Natural killer cell (primary cell): Measurements from ENCODE around the gene ZCCHC4. TPM values are rescaled to one million over a fixed set of nuclear protein-coding genes. Genes with fewer than 3 reads are reported as not detected.

Experiments used
- ATAC-seq, 3 donors: fragments of 150-1000 bp in 2 of 3; fragments of 200-7000 bp in 1 of 3; cut with Tn5 transposase; 1 replicate in 1 of 3; 2 replicates in 2 of 3; pipeline ENCODE4 v1.10.0; 2021; ENCODE audit warnings: mild to moderate bottlenecking in 2 of 3, moderate library complexity in 2 of 3
- DNase-seq, 2 donors: peaks; one replicate each; pipeline versions ENCODE4 v3.0.0 to v3.0.0-alpha.2; 2013 to 2021; ENCODE audit warnings: mixed read lengths in 1 of 2
- H3K27ac ChIP-seq: one replicate; pipeline ENCODE4 v1.5.1; 2013; ENCODE audit warnings: mild to moderate bottlenecking, low read length
- H3K27me3 ChIP-seq: one replicate; pipeline ENCODE4 v1.6.1; 2013; ENCODE audit warnings: low read length; ENCODE audit not compliant: control insufficient read depth, insufficient read depth
- H3K36me3 ChIP-seq: one replicate; pipeline ENCODE4 v1.6.1; 2013; ENCODE audit warnings: low read length; ENCODE audit not compliant: control insufficient read depth, insufficient read depth
- H3K4me1 ChIP-seq: one replicate; pipeline ENCODE4 v1.6.1; 2013; ENCODE audit warnings: low read length; ENCODE audit not compliant: control insufficient read depth, insufficient read depth
- H3K4me3 ChIP-seq: one replicate; pipeline ENCODE4 v1.5.1; 2013; ENCODE audit warnings: low read length
- H3K9me3 ChIP-seq: one replicate; pipeline ENCODE4 v1.6.1; 2013; ENCODE audit warnings: low read length; ENCODE audit not compliant: control insufficient read depth, insufficient read depth
- H3K27ac Mint-ChIP-seq, 2 donors: one replicate each; pipeline ENCODE4 v1.8.0; 2022; ENCODE audit warnings: mild to moderate bottlenecking in 2 of 2, mixed read lengths in 2 of 2, moderate library complexity in 1 of 2
- H3K27me3 Mint-ChIP-seq, 2 donors: one replicate each; pipeline ENCODE4 v1.8.0; 2022; ENCODE audit warnings: low read depth in 2 of 2, mixed read lengths in 2 of 2
- H3K36me3 Mint-ChIP-seq: one replicate; pipeline ENCODE4 v1.8.0; 2022; ENCODE audit warnings: mixed read lengths
- H3K4me1 Mint-ChIP-seq, 2 donors: one replicate each; pipeline ENCODE4 v1.8.0; 2022; ENCODE audit warnings: mixed read lengths in 2 of 2
- H3K4me3 Mint-ChIP-seq: one replicate; pipeline ENCODE4 v1.8.0; 2022; ENCODE audit warnings: mild to moderate bottlenecking, moderate library complexity, mixed read lengths
- H3K9me3 Mint-ChIP-seq, 2 donors: one replicate each; pipeline ENCODE4 v1.8.0; 2022; ENCODE audit warnings: mixed read lengths in 2 of 2
- WGBS: methylation state at CpG from one replicate; pipeline ENCODE4 v1.1.7; 2013; ENCODE audit warnings: missing lambda C conversion rate; ENCODE audit not compliant: insufficient coverage; 5-methylcytosine and 5-hydroxymethylcytosine counted together
- intact Hi-C: fragments of 100-400 bp; cut with micrococcal nuclease; formaldehyde crosslinking; loops from one replicate; pipeline ENCODE4 v1.14.2; 2022
- total RNA-seq, 4 donors: library from RNA; stranded (reverse); fragments of 120-200 nt in 1 of 4; gene quantifications; one replicate each; pipeline versions ENCODE4 v1.2.3 to v1.2.4, GENCODE V29; 2013 to 2022
- TF ChIP-seq, protein P1 (sequence below): fragments of 200-600 bp; IDR thresholded peaks from one replicate; pipeline ENCODE4 v1.8.0; 2022; ENCODE audit warnings: antibody characterized with exemption

The ZCCHC4 gene
- total RNA-seq, 3 donors from 2014 or later (not counting 1 experiment from before 2014, with no cell fraction given), result 9.4 to 12.0 (median 10.9) TPM

DNA sequence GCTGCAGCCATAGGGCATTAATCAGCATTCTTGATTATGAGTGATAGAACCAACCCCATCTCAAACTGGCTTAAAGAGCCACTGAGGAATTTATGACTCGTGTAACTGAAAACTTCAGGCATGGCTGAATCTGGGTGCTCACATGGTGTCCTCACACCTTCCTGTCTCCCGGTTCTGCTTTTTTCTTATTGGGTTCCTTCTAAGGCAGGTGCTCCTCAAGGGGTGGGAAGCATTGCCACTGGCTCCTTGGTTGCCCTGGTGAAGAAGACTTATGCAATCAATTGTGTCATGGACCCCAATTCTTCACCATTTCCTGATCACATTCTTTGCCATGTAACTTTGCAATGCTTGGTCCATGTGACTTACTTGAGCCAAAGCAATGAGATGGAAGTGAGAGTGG is 4.3 kb upstream of the ZCCHC4 start:
- Histone ChIP-seq H3K4me3 (no peak overlapping the region), H3K9me3 (no peaks in the 10 kb centered on the region), H3K36me3 (no peaks in the 10 kb centered on the region), H3K27ac (no peak overlapping the region), H3K4me1 (peaks cover 4% of the 10 kb centered on the region), H3K27me3 (peaks cover 2% of the 10 kb centered on the region)
- Mint-ChIP-seq H3K27ac (no peak overlapping the region), H3K9me3 (no peaks in the 10 kb centered on the region), H3K27me3 (peaks cover 0 to 14% of the 10 kb centered on the region in 2 donors), H3K4me1 (peaks cover 12 to 13% of the 10 kb centered on the region in 2 donors), H3K36me3 (no peaks in the 10 kb centered on the region), H3K4me3 (no peak overlapping the region)
- 71% methylated on average over 2 of the region's 2 CpGs for WGBS
- no peak for DNase-seq
- no peak for ATAC-seq
- intact Hi-C loops, result no loop called here
- TF ChIP-seq, protein P1, sequence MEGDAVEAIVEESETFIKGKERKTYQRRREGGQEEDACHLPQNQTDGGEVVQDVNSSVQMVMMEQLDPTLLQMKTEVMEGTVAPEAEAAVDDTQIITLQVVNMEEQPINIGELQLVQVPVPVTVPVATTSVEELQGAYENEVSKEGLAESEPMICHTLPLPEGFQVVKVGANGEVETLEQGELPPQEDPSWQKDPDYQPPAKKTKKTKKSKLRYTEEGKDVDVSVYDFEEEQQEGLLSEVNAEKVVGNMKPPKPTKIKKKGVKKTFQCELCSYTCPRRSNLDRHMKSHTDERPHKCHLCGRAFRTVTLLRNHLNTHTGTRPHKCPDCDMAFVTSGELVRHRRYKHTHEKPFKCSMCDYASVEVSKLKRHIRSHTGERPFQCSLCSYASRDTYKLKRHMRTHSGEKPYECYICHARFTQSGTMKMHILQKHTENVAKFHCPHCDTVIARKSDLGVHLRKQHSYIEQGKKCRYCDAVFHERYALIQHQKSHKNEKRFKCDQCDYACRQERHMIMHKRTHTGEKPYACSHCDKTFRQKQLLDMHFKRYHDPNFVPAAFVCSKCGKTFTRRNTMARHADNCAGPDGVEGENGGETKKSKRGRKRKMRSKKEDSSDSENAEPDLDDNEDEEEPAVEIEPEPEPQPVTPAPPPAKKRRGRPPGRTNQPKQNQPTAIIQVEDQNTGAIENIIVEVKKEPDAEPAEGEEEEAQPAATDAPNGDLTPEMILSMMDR, result no peak

DNA sequence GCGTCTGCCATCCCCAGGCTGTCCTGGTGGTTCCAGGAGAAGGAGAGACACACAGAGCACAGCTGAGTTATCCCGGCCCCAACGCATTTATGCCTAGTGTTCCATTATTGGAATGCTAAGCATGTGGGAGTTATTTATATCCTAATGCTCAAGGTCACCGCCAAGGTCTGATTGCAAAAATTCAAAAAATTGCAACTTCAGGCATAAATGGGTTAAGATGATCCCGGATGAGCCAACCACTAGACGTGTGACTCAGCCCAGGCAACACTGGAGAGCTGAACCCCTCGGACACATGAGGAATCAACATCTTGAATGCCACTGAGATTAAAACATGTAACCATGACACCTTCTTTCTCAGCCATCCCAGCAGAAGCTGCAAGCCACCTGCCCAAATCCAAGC is 3.8 kb upstream of the ZCCHC4 start:
- H3K27me3 ChIP-seq, result peaks cover 2% of the 10 kb centered on the region
- TF ChIP-seq, protein P1, result no peak
- peaks cover 8% of the 10 kb centered on the region for H3K4me1 ChIP-seq
- no peaks in the 10 kb centered on the region for H3K36me3 ChIP-seq
- WGBS, result 86% methylated on average over 7 of the region's 7 CpGs
- Mint-ChIP-seq H3K27me3 (peaks cover 0 to 14% of the 10 kb centered on the region in 2 donors), H3K27ac (no peak overlapping the region), H3K36me3 (no peaks in the 10 kb centered on the region), H3K9me3 (no peaks in the 10 kb centered on the region), H3K4me1 (peaks cover 12 to 18% of the 10 kb centered on the region in 2 donors), H3K4me3 (no peak overlapping the region)
- H3K27ac ChIP-seq, result no peak overlapping the region
- intact Hi-C loops, result no loop called here
- ATAC-seq, result no peak
- H3K9me3 ChIP-seq, result no peaks in the 10 kb centered on the region
- DNase-seq, result no peak
- H3K4me3 ChIP-seq, result no peak overlapping the region

DNA sequence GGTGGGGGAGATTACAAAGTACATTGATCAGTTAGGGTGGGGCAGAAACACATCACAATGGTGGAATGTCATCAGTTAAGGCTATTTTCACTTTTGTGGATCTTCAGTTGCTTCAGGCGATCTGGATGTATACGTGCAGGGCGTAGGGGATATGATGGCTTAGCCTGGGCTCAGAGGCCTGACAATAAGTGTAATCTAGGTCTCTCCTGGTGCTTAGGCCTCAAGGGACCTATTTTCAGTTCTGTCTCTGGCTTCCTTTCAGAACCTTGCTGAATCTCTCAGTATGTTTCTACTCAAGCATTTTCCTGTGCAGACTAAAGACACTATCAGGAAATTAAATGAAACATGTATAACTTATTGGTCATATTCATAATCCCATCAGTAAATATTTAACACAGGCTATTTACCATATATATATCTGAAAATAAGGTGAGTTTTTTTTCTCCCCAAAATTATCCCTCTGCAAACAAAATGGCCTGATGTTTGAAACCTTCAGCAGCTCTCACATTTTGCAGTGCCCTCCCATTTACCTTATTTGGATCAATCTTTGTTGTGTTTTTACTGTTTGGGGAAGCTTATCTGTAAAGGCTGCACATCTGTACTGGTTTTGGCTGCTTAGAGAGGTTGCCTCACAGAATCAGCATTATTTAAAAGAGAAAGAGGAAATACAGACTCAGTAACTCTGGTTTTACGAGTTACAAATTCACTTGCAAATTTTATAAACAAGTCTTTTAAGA is 2.3 kb upstream of the ZCCHC4 start:
- H3K4me3 ChIP-seq, result no peak overlapping the region
- H3K27me3 ChIP-seq, result peaks cover 2% of the 10 kb centered on the region
- Mint-ChIP-seq H3K27ac (no peak overlapping the region), H3K9me3 (no peaks in the 10 kb centered on the region), H3K4me3 (no peak overlapping the region), H3K36me3 (no peaks in the 10 kb centered on the region), H3K27me3 (peaks cover 0 to 7% of the 10 kb centered on the region in 2 donors), H3K4me1 (peaks cover 12 to 18% of the 10 kb centered on the region in 2 donors)
- H3K4me1 ChIP-seq, result peaks cover 8% of the 10 kb centered on the region
- ATAC-seq, result no peak
- peak overlapping the region; percentile 30 for H3K27ac ChIP-seq
- H3K9me3 ChIP-seq, result no peaks in the 10 kb centered on the region
- TF ChIP-seq, protein P1, result no peak
- no peak for DNase-seq
- WGBS, result 87% methylated on average over 3 of the region's 4 CpGs
- intact Hi-C loops, result no loop called here
- H3K36me3 ChIP-seq, result no peaks in the 10 kb centered on the region

DNA sequence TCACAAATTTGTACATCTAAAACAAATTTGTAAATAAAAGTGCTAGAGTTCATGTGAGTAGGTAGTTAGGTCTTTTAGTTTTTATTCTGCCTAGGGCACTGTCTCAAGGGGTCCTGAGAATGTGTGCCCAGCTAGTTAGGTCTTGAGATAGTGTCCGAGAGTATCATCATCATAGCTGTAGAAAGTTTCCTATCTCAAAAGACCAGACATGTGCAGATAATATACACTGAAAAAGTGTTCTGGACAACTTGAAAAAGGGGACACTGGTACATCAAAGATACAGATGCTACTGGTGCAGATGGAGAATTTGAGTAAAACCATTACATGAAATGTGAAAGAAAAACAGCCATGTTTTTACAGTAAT is 1.8 kb upstream of the ZCCHC4 start:
- Mint-ChIP-seq H3K36me3 (no peaks in the 10 kb centered on the region), H3K27me3 (peaks cover 0 to 7% of the 10 kb centered on the region in 2 donors), H3K9me3 (no peaks in the 10 kb centered on the region), H3K27ac (no peak overlapping the region), H3K4me1 (peaks cover 12 to 18% of the 10 kb centered on the region in 2 donors), H3K4me3 (no peak overlapping the region)
- WGBS, result 57% methylated on average over 1 of the region's 1 CpG
- no peaks in the 10 kb centered on the region for H3K9me3 ChIP-seq
- peaks cover under 1% of the 10 kb centered on the region for H3K36me3 ChIP-seq
- H3K4me3 ChIP-seq, result no peak overlapping the region
- peaks cover 8% of the 10 kb centered on the region for H3K4me1 ChIP-seq
- peak overlapping the region; percentile 30 for H3K27ac ChIP-seq
- no peak for ATAC-seq
- intact Hi-C loops, result no loop called here
- TF ChIP-seq, protein P1, result no peak
- no peak for DNase-seq
- peaks cover 2% of the 10 kb centered on the region for H3K27me3 ChIP-seq
